CD14-positive monocyte (primary cell): ENCODE measurements around the gene PRRC2A. TPM values are rescaled to one million over a fixed set of nuclear protein-coding genes. Genes with fewer than 3 reads are reported as not detected.

ENCODE experiments used
- DNase-seq, 3 donors: peaks; one replicate each; pipeline ENCODE4 v3.0.0-alpha.2; 2011 to 2022
- H2AFZ ChIP-seq: 2 replicates; pipeline ENCODE4 v1.6.0; 2012; ENCODE audit warnings: mild to moderate bottlenecking, low read depth, low read length, inconsistent platforms; ENCODE audit not compliant: insufficient read depth, poor library complexity, severe bottlenecking
- H3K27ac ChIP-seq, 2 donors: 1 replicate in 1 of 2; 2 replicates in 1 of 2; pipeline ENCODE4 v1.5.1; 2012 to 2013; ENCODE audit warnings: low read length in 2 of 2, control low read depth in 1 of 2, inconsistent platforms in 1 of 2, low read depth in 1 of 2, mild to moderate bottlenecking in 1 of 2
- H3K27me3 ChIP-seq, 2 donors: one replicate each; pipeline versions ENCODE4 v1.6.0 to v1.6.1; 2011 to 2013; ENCODE audit warnings: low read length in 2 of 2; ENCODE audit not compliant: control insufficient read depth in 2 of 2, insufficient read depth in 2 of 2
- H3K36me3 ChIP-seq, 2 donors: replicated peaks in 1 of 2; 1 replicate in 1 of 2; 2 replicates in 1 of 2; pipeline versions ENCODE4 v1.5.1 to v1.6.1; 2012 to 2013; ENCODE audit warnings: low read length in 2 of 2, control low read depth in 1 of 2, inconsistent platforms in 1 of 2, mild to moderate bottlenecking in 1 of 2; ENCODE audit not compliant: insufficient read depth in 2 of 2, control insufficient read depth in 1 of 2
- H3K4me1 ChIP-seq, 2 donors: 1 replicate in 1 of 2; 2 replicates in 1 of 2; pipeline versions ENCODE4 v1.5.1 to v1.6.1; 2012 to 2013; ENCODE audit warnings: low read length in 2 of 2, control low read depth in 1 of 2, inconsistent platforms in 1 of 2, mild to moderate bottlenecking in 1 of 2, moderate library complexity in 1 of 2; ENCODE audit not compliant: insufficient read depth in 2 of 2, control insufficient read depth in 1 of 2
- H3K4me2 ChIP-seq: replicated peaks from 2 replicates; pipeline ENCODE3; 2012; ENCODE audit warnings: low read length, moderate library complexity, mild to moderate bottlenecking; ENCODE audit not compliant: poor library complexity, severe bottlenecking; ENCODE audit errors: extremely low read depth
- H3K4me3 ChIP-seq, 3 experiments: fragments of 200-600 bp in 1 of 3; sonication (generic) in 1 of 3; replicated peaks in 1 of 3; 1 replicate in 2 of 3; 2 replicates in 1 of 3; pipeline ENCODE4 v1.5.1; 2011 to 2013; ENCODE audit warnings: low read length in 3 of 3, mild to moderate bottlenecking in 3 of 3, control low read depth in 2 of 3, low read depth in 2 of 3, inconsistent platforms in 1 of 3, moderate library complexity in 1 of 3
- H3K79me2 ChIP-seq: 2 replicates; pipeline ENCODE4 v1.6.0; 2012; ENCODE audit warnings: mild to moderate bottlenecking, control low read depth, inconsistent platforms, low read length, moderate library complexity; ENCODE audit not compliant: insufficient read depth
- H3K9ac ChIP-seq: 2 replicates; pipeline ENCODE4 v1.6.0; 2017; ENCODE audit warnings: low read length, mild to moderate bottlenecking; ENCODE audit not compliant: insufficient read depth, poor library complexity, severe bottlenecking
- H3K9me3 ChIP-seq, 2 donors: replicated peaks in 1 of 2; 1 replicate in 1 of 2; 2 replicates in 1 of 2; pipeline versions ENCODE4 v1.5.1 to v1.6.1; 2012 to 2013; ENCODE audit warnings: low read length in 2 of 2, control low read depth in 1 of 2; ENCODE audit not compliant: control insufficient read depth in 1 of 2, insufficient read depth in 1 of 2
- H4K20me1 ChIP-seq: 2 replicates; pipeline ENCODE4 v1.6.0; 2012; ENCODE audit warnings: mild to moderate bottlenecking, low read length, control low read depth, moderate library complexity; ENCODE audit not compliant: insufficient read depth
- H3K27ac Mint-ChIP-seq, 7 donors: one replicate each; pipeline ENCODE4 v1.8.0; 2020; ENCODE audit warnings: mild to moderate bottlenecking in 7 of 7, mixed read lengths in 7 of 7, moderate library complexity in 6 of 7, inconsistent platforms in 2 of 7
- H3K27me3 Mint-ChIP-seq, 3 donors: one replicate each; pipeline ENCODE4 v1.8.0; 2021 to 2022; ENCODE audit warnings: low read depth in 3 of 3, mild to moderate bottlenecking in 3 of 3, mixed read lengths in 3 of 3, moderate library complexity in 3 of 3, inconsistent platforms in 1 of 3
- H3K36me3 Mint-ChIP-seq, 2 donors: one replicate each; pipeline ENCODE4 v1.8.0; 2020; ENCODE audit warnings: mixed read lengths in 2 of 2, inconsistent platforms in 1 of 2, mild to moderate bottlenecking in 1 of 2
- H3K4me1 Mint-ChIP-seq: one replicate; pipeline ENCODE4 v1.8.0; 2020; ENCODE audit warnings: mild to moderate bottlenecking, mixed read lengths
- H3K4me3 Mint-ChIP-seq, 2 donors: one replicate each; pipeline ENCODE4 v1.8.0; 2020; ENCODE audit warnings: mild to moderate bottlenecking in 2 of 2, mixed read lengths in 2 of 2, moderate library complexity in 1 of 2
- H3K9me3 Mint-ChIP-seq, 7 donors: one replicate each; pipeline ENCODE4 v1.8.0; 2020 to 2022; ENCODE audit warnings: mixed read lengths in 7 of 7, mild to moderate bottlenecking in 6 of 7, moderate library complexity in 6 of 7, inconsistent platforms in 2 of 7
- CTCF ChIP-seq: fragments of 200-600 bp; IDR thresholded peaks from one replicate; pipeline ENCODE4 v1.8.0; 2022; ENCODE audit warnings: antibody characterized with exemption, mild to moderate bottlenecking
- WGBS: methylation state at CpG from one replicate; pipeline ENCODE4 v1.1.5; 2013; ENCODE audit warnings: missing lambda C conversion rate; ENCODE audit not compliant: insufficient coverage; 5-methylcytosine and 5-hydroxymethylcytosine counted together
- intact Hi-C, 2 donors: fragments of 100-400 bp; cut with micrococcal nuclease; formaldehyde crosslinking; loops; one replicate each; pipeline versions ENCODE4 v1.15.0 to v1.15.1; 2023
- polyA plus RNA-seq, 3 donors: library from polyadenylated mRNA; depleted of rRNA in 1 of 3; unstranded in 2 of 3; stranded (reverse) in 1 of 3; fragments of 300-500 nt in 2 of 3; fragments of >200 nt in 1 of 3; fragmentation: Illumina TruSeq in 2 of 3; gene quantifications; 1 replicate in 2 of 3; 2 replicates in 1 of 3; pipeline ENCODE4 v1.2.3, GENCODE V29; 2012 to 2021

Gene PRRC2A
- polyA plus RNA-seq, 3 donors: 1.2 to 76.7 (median 2.3) TPM

GRCh38 chr6:31619805-31620585 lies 520 bp upstream of the PRRC2A start:
- peaks cover 60% of the 10 kb centered on the region for H3K4me1 Mint-ChIP-seq
- H2AFZ ChIP-seq: peak overlapping the region; percentile 76
- DNase-seq: peak; percentile 96 to 99 (median 98)
- peaks cover 28 to 45% of the 10 kb centered on the region in 2 donors for H3K36me3 Mint-ChIP-seq
- intact Hi-C loops: loop anchor here (2.0 to 5.0 kb wide), 2 partner anchors 33 to 47 kb away; partner anchors contain the start of genes BAG6 (in 2 of the 2), CSNK2B (in 1 of the 2) and LY6G5B (in 1 of the 2)
- H3K27me3 Mint-ChIP-seq: peaks cover 0 to 1% (median 0%) of the 10 kb centered on the region in 3 donors
- H3K27ac Mint-ChIP-seq: peak overlapping the region; percentile 98 to 100 (median 100)
- H3K4me1 ChIP-seq: peaks cover 49 to 63% of the 10 kb centered on the region in 2 donors
- peak overlapping the region; percentile 93 for H3K9ac ChIP-seq
- TF ChIP-seq CTCF: no peak
- peaks cover 0 to 1% (median 0%) of the 10 kb centered on the region in 7 donors for H3K9me3 Mint-ChIP-seq
- peaks cover 24% of the 10 kb centered on the region for H4K20me1 ChIP-seq
- no peaks in the 10 kb centered on the region for H3K9me3 ChIP-seq
- H3K4me3 ChIP-seq: peak overlapping the region; percentile 79 to 97 (median 87)
- peak overlapping the region; percentile 95 to 99 for H3K27ac ChIP-seq
- under 1% methylated on average over 40 of the region's 50 CpGs for WGBS
- H3K4me3 Mint-ChIP-seq: peak overlapping the region; percentile 89 to 96
- H3K79me2 ChIP-seq: peaks cover 88% of the 10 kb centered on the region
- H3K27me3 ChIP-seq: no peaks in the 10 kb centered on the region
- H3K4me2 ChIP-seq: peak overlapping the region; percentile 95
- H3K36me3 ChIP-seq: peaks cover 19 to 31% of the 10 kb centered on the region in 2 donors

DNA sequence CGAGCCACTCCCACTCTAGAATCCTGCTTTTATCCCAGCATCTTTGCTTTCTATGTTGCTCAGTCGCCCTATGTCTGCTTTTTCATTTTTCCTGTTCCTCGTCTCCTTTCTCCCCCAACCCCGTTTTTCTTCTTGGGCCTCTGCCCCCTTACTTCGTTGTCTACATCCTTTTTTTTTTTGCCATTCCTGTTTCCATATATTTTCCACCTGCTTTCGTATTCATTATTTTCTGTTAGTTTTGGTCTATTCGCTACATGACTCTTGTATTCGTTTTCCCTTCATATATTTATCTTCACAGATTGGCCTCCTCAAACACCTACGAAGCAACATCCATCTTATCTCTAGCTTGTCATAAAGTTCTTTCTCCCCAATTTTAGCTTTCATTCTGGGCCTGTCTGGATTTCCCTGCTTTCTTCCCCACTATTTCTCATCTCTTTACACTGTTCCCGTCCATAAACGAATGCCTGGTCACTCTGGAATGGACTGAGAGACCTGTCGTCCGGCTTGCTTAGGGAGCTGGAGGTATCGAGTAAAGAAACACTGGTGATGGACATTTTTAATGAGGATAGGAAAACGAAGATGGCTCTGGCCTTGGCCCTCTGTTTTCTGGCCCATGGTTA lies 915 bp downstream of the PRRC2A start:
- DNase-seq: no peak
- peaks cover 33 to 45% of the 10 kb centered on the region in 2 donors for H3K36me3 ChIP-seq
- Mint-ChIP-seq H3K4me3 (peak overlapping the region; percentile 89 to 96), H3K27me3 (peaks cover 0 to 1% (median 0%) of the 10 kb centered on the region in 3 donors), H3K36me3 (peaks cover 42 to 53% of the 10 kb centered on the region in 2 donors), H3K9me3 (no peaks in the 10 kb centered on the region), H3K27ac (peak overlapping the region; percentile 79 to 100 (median 95)), H3K4me1 (peaks cover 45% of the 10 kb centered on the region)
- 27% methylated on average over 13 of the region's 15 CpGs for WGBS
- intact Hi-C loops: loop anchor here (2.0 to 5.0 kb wide), 2 partner anchors 31 to 46 kb away; partner anchors contain the start of genes BAG6 (in 2 of the 2), CSNK2B (in 1 of the 2) and LY6G5B (in 1 of the 2)
- peak overlapping the region; percentile 93 for H3K9ac ChIP-seq
- H3K4me1 ChIP-seq: peaks cover 42 to 48% of the 10 kb centered on the region in 2 donors
- peak overlapping the region; percentile 95 for H3K4me2 ChIP-seq
- H3K9me3 ChIP-seq: no peaks in the 10 kb centered on the region
- H3K4me3 ChIP-seq: peak overlapping the region; percentile 79 to 97 (median 87)
- TF ChIP-seq CTCF: no peak
- H3K79me2 ChIP-seq: peaks cover 88% of the 10 kb centered on the region
- H4K20me1 ChIP-seq: peaks cover 23% of the 10 kb centered on the region
- peak overlapping the region; percentile 76 for H2AFZ ChIP-seq
- H3K27ac ChIP-seq: peak overlapping the region; percentile 95 to 99
- H3K27me3 ChIP-seq: no peaks in the 10 kb centered on the region
